ENCODE results near the gene ADD1.

Gene ADD1

DNA sequence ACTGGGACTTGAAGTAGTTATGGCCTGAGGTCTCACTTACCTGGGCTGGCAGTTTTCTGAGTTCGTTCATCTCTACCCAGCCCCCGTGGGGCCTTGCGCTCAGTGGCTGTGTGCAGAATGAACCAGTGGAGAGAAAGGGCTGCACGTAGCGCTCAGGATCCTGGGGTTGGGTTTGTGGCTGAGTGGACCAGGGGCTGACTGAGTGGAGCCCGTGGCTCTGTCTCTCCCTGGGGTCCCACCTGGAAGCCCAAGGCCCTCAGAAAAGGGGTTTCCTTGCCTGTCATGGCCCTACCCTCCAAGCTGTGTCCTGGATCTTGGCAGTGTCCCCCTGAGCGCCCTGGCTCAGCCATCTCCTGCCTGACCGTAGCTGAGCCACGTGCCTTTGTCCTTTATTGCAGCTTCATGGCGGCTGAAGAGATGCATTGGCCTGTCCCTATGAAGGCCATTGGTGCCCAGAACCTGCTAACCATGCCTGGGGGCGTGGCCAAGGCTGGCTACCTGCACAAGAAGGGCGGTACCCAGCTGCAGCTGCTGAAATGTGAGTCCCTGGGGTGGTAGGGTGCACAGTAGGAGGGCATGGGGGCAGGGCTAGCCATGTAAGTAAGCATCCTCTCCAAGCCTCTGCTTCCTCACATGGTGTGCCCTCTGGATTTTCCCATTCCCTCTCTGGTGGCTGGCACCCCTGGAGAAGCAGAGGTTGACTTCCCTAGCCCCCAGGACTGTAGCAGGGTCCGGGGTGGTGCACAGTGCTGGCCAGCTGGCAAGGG, 23.2 kb upstream of the ADD1 start:
- in situ Hi-C loops (cut with HindIII; ENCODE audit: low sequenced_read_pairs) = no loop called here

DNA sequence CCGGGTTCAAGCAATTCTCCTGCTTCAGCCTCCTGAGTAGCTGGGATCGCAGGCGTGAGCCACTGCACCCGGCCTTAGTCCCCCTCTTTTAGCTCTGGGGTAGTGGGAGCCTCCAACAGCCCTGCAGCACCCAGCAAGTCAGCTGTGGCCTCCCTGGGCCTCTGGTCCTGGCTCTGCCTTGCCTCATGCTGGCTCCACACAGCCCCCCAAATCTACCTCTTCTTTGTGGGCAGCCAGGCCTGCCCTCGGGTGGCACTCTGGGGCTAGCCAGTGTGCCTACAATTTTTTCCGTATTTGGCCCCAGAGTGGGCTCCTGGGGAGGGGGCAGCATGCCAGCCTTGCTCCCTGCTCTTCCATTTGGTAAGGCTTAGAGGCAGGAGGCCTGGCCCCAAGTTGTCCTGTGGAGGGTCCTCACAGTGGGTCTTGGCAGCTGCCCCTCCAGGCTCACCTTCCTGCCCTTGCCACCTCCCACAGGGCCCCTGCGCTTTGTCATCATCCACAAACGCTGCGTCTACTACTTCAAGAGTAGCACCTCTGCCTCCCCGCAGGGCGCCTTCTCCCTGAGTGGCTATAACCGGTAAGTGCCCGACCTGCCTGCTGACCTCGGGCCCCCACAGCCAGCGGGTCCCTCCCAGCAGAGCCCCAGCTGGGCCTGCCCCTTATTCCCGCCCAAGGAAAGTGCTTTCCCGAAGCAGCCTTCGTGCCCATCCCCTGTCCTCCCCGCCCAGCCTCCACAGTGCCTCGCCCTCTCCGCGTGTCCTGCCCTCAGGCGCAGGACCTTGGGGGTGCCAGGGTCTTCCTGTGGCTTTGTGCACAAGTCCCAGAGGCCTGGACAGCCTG, 21.0 kb upstream of the ADD1 start:
- in situ Hi-C loops (cut with HindIII; ENCODE audit: low sequenced_read_pairs) = no loop called here

DNA sequence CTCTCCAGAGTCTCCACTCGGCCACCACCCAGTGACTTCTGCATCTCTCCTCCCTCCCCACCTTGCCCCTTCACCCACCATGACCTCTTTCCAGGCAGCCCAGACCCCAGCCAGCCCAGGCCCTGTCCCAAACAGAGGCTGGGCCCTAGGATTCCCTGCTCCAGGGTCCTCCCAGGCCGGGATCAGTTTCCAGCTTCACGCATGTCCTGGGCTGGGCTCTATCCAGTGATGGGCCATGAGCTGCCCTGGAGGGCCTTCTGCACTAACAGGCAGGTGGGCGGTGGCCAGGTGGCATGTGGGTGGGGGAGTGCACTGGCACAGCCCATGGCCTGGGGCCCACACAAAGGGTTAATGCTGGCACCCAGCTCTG, 20.4 kb upstream of the ADD1 start:
- in situ Hi-C loops (cut with HindIII; ENCODE audit: low sequenced_read_pairs) = no loop called here

DNA sequence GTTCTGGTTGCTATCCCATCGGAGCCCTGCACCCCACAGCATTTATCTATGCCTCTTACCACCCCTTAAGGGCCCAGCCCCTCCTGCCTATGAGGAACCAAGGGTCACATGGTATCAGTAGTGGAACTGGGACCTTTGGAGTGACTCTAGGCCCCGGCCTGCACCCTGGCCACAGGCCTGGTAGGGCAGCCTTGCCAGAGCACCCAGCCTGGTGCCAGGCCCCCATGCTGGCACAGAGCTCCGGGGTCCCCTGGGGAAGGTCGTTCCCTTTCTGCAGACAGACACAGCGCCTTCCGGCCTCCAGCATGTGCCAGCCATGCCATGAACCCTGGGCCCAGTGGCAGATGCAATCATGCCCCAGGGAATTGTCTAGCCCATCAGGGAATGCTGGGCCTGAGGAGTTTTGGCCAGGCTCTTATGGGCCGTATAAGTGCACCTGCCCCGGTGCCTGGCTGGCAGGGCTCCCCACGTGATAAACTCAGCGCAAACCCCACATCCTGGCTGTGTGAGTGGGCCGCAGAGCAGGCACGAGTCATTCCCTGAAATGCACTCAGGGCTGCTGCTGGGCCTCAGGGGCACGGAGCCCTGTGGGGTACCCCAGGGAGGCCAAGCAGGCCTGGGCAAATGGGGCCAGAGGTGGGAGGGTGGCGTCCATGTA, 19.8 kb upstream of the ADD1 start:
- in situ Hi-C loops (cut with HindIII; ENCODE audit: low sequenced_read_pairs) = no loop called here

DNA sequence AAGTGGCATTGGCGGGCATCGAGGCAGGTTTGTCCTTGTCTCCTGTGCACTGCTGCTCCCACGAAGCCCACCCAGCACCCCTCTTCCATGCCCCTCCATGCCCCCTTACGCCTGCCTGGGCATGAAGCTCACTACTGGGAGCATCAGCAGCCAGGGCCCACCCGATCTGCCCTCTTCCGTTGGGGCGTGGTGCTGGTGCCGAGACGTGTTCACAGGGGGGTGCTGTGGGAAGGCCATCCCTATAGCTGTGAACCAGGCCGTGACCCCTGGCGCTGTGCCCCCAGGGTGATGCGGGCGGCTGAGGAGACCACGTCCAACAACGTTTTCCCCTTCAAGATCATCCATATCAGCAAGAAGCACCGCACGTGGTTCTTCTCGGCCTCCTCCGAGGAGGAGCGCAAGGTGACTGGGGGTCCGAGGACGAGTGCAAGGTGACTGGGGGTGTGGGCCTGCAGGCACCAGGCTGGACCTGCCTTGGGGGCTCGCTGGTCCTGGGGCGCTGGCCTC, 19.3 kb upstream of the ADD1 start:
- in situ Hi-C loops (cut with HindIII; ENCODE audit: low sequenced_read_pairs) = no loop called here

DNA sequence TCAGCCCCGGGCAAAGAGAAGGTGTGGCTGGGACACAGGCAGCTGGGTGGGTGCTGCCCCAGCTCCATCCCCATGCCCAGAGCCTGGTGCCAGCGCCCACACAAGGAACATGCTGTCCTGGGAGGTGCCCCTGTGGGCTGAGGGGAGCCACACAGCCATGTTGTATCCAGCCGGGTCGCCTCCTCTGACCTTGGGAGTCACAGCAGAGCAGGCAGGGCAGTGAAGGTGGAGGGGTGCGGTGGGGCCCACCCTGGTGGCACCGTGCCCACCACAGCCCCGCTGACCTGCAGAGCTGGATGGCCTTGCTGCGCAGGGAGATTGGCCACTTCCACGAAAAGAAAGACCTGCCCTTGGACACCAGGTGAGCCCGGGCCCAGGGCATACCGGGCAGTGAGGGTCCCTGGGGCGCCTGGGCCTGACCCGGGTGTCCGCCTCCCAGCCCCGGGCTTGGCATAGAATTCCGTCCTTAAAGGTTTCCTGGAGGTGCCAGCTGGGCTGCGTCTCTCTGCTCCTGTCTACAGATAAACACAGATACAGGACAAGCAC, 18.7 kb upstream of the ADD1 start:
- in situ Hi-C loops (cut with HindIII; ENCODE audit: low sequenced_read_pairs) = no loop called here

DNA sequence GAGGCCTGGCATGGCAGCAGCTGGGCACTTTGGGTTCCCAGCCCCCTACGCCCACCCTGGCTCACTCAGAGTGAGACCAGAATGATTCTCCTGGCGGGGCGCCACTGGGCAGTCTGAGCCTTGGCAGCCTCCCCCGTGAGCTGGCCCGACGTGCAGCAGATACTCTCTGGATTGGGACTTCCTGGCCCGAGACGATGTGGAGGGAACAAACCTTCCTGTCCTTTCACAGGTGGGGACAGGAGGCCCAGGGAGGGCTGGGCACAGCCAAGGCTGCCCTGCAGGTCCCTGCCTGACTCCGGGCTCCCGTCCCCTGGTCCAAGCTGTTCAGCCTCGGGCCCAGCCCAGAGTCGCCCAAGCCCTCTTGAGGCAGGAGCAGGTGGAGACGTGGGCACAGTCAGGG, 17.9 kb upstream of the ADD1 start:
- in situ Hi-C loops (cut with HindIII; ENCODE audit: low sequenced_read_pairs) = no loop called here

DNA sequence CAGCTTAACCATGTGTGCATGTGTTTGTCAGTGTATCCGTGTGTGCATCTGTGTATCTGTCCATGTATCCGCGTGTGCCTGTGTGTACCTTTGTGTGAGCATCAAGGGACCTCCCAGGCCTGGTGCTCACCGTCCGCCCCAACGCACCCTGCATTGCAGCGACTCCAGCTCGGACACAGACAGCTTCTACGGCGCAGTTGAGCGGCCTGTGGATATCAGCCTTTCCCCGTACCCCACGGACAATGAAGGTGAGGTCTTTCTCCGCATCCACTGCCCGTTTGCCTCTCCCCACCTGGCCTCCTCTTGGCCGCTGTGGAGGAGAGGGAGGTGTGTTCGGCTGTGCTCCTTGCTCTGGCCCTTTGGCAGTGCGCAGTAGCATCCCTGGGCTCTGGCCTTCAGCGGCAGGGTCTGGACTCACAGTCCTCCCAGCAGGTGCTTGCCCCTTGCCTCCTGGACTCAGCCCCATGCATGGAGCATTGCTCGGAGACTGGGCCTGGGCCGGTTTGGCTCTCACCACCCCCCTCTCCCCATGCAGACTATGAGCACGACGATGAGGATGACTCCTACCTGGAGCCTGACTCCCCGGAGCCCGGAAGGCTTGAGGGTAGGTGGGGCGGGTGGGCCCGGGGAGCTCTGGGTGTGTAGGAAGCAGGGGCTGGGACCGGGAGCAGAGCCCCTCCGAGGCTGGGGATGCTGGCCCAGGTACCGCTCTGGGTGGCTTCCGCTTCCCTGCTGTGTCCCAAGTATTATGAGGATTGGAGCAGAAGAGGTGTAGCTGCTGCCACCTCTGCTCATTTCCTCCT, 16.4 kb upstream of the ADD1 start:
- in situ Hi-C loops (cut with HindIII; ENCODE audit: low sequenced_read_pairs) = no loop called here

DNA sequence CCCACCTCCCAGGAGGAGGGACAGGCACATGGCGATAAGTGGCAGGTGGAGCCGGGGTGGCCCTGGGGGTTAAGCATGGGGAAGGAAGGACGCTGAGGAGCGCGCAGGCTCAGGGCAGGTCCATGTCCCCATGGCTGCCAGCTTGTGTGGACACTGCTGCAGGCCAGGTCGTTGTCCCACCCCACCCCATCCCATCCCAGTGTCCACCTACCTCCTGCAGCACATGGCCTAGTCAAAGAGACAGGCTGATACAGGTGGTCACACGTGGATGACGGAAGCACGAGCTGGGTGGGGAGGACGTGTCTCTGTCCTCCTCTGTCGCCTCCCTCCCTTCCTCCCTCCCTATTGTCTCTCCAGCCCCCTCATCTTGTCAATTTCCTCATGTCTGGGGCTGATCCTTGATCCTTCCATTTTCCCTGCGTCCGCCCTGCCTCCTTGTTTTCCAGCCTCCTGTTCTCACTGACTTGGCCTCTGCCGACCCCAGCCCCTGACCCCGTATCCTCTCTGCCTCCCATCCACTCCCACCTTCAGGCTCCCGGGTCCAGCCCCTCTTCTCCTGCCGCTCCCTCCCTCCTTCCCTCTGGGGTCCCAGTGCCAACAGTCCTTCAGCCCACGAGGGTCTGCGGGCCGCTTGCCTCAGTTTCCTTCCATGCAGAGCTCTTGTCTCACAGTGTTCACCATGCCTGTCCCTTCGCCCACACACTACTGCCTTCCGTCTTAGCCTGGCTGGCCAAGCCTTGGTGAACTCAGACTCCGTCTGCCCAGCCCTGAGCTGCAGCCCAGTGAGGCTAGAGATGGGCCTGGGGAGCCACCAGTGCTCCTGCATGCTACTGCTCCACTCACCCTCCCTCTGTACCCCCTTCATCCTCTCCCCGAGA, 15.5 kb upstream of the ADD1 start:
- in situ Hi-C loops (cut with HindIII; ENCODE audit: low sequenced_read_pairs) = no loop called here

DNA sequence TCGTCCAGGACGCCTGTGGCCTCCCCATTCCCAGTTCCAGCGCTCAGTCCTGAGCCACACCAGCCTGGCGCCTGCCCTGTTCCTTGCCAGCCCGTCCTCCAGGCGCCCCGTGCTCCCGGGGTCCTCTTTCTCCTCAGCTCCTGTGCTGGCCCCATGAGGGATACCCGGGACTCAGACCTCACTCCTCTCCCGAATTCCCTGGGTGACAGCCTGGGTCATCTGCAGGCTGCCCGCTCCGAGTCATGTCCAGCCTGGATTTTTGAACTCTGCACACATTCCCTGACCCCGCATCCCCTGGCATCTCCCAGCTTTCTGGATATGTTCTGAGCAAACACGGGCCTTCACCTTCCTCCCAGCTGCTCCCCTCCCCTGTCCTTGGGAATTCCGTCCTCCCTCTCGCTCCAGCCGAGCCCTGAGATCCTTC, 14.9 kb upstream of the ADD1 start:
- in situ Hi-C loops (cut with HindIII; ENCODE audit: low sequenced_read_pairs) = no loop called here

DNA sequence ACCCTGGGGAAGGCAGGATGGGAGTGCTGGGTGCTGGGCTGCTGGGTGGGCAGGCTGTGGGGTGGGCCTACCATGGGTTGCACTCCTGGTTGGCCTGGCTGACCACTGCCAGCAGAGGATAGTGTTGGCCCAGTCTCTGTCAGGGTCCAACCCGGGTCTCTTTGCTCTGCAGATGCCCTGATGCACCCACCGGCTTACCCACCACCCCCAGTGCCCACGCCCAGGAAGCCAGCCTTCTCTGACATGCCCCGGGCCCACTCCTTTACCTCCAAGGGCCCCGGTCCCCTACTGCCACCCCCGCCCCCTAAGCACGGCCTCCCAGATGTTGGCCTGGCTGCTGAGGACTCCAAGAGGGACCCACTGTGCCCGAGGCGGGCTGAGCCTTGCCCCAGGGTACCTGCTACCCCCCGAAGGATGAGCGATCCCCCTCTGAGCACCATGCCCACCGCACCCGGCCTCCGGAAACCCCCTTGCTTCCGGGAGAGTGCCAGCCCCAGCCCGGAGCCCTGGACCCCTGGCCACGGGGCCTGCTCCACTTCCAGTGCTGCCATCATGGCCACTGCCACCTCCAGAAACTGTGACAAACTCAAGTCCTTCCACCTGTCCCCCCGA, 14.2 kb upstream of the ADD1 start:
- in situ Hi-C loops (cut with HindIII; ENCODE audit: low sequenced_read_pairs) = no loop called here

DNA sequence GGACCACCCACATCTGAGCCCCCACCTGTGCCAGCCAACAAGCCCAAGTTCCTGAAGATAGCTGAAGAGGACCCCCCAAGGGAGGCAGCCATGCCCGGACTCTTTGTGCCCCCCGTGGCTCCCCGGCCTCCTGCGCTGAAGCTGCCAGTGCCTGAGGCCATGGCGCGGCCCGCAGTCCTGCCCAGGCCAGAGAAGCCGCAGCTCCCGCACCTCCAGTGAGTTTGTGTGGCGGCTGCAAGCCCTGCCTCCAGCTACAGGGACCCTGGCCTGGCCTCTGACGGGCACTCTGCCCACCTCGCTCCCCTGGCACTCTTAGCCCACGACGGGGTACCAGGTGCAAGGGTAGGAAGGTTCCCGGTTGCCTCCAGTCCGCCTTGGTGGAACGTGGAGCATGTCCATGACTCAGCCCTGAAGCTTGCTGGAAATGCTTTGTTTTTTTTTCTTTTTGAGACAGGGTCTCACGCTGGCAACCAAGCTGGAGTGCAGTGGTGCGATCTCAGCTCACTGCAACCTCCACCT, 13.7 kb upstream of the ADD1 start:
- in situ Hi-C loops (cut with HindIII; ENCODE audit: low sequenced_read_pairs) = no loop called here

DNA sequence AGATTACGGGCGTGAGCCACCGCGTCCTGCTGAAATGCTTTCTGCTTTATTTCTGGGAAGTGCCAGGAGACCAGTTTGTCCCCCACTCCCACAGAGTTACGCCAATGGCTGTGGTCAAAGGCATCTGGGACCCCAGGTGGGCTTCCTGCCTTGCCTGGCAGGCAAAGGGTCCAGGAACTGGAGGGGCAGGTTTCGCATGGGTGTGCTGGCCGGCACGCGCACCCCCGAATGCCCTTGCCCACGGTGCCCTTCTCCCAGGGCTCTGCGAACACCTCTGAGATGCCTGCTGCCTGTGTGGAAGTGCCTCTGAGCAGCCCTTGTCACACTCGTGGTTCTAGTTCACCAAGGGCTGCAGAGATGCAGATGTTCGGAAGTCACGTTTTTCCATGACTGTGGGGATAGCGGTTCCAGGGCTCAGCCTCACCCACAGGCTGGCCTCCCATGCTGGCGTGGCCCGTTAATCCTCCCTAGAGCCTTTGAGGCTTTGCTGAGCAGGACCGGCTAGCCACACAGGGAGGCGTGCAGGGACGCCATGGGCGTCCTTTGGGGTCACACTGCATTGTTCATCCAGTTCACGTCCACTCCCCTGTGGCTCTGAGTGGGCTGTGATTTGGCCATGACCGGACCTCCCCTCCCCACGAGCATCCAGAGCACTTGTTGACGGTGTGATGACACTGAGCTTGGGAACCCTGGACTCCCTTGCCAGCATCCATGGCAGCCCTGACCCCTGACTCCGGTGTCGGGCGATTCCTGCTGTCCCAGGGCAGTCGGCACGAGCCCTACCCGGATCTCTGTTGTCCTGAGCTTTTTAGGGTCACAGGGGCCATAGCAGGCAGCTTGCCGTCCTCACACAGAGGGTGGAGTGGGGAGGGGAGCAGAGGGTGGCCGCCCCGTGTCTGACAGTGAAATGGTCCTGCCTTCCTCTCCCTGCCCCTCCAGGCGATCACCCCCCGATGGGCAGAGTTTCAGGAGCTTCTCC, 12.7 kb upstream of the ADD1 start:
- in situ Hi-C loops (cut with HindIII; ENCODE audit: low sequenced_read_pairs) = no loop called here

DNA sequence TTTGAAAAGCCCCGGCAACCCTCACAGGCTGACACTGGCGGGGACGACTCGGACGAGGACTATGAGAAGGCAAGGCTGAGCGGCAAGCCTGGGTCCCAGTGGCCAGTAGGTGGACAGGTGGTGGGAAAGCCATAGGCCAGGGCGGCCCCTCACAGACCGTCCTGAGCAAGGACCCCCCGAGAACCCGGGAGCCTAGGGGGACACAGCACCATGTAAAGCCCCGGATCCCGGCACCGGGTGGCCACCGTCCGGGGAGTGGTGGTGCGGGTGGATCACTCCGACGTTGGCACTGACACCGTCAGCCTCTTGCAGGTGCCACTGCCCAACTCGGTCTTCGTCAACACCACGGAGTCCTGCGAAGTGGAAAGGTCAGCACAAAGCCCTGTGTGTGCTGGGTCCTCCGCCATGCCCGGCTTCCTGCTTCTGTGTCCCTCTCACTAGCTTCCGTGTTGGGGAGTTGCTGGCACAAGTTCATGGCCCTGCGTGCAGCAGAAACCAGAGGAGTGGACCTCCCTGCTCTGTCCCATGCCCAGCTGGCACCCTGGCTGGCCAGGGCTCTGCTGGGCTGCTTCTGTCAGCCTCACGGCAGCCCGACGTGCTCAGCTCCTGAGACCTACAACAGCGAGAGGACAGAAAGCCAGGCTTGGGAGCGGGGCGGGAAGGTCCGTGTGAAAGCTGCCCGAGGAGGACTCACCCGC, 11.9 kb upstream of the ADD1 start:
- in situ Hi-C loops (cut with HindIII; ENCODE audit: low sequenced_read_pairs) = no loop called here

DNA sequence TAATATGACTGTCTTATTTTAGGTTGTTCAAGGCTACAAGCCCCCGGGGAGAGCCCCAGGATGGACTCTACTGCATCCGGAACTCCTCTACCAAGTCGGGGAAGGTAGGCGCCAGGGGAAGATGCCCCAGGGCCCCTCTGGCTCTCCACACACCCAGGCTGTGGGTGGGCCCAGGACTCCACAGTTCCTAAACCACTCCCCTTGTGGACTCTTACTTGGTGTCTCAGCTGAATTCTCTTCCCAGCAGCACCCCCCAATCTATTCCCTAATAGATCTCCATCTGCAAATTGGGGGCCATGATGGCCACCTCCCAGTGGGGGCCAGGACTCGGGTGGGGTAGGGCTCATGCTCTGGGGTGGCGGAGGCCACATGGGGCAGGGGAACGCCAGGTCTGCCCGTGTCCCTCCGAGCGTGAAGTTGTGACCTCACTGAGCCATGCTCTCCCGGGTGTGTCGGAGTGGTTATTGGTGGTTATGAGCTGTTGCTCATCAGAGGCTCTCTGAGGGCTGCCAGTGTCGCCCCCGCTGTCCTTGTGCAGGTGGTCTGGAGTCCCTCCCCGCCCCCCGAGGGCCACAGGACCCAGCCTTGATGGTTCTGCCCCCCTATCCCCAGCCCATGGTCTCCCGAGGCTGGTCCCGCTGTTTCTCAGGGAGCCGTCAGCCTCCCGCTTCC, 11.2 kb upstream of the ADD1 start:
- in situ Hi-C loops (cut with HindIII; ENCODE audit: low sequenced_read_pairs) = no loop called here

DNA sequence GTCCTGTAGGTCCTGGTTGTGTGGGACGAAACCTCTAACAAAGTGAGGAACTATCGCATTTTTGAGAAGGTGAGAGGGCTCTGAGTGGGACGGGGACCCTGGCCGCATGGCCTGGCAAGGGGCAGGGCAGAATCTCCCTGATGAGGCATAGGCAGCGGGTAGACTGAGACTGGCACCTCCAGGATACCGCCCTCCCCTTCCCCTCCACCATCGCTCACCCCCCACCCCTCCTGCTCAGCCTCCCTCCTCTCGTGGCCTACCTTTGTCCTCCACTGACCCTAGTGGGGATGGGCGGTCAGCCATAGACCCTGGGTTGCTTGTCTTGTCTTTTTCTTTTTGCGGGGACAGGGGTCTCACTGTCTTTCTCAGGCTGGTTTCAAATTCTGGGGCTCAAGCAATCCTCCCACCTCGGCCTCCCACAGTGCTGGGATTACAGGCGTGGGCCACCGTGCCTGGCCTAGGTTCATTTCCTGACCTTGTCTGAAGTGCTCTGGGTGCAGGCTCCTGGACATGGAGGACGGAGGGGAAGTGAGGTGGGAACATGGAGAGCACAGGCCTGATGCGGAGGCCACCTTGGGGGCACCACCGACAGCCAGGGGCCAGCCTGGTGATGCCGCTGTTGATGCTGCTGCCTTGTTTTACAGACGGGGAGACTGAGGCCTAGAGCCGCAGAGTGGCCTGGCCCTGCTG, 10.5 kb upstream of the ADD1 start:
- in situ Hi-C loops (cut with HindIII; ENCODE audit: low sequenced_read_pairs) = no loop called here

All from endothelial cell of hepatic sinusoid (primary cell).